IPS-18c (cell line): ENCODE measurements around the gene MINDY3.
"Not testable (repeated sequence)": the region's sequence is repeated elsewhere in the genome, so short reads cannot be mapped to it uniquely, and the experiment has no call there.

ENCODE experiments used
- H3K4me3 ChIP-seq: 2 replicates; pipeline ENCODE4 v1.7.0; 2013; ENCODE audit warnings: low read depth, mild to moderate bottlenecking, low read length, moderate library complexity; ENCODE audit not compliant: insufficient read depth
- H3K9me3 ChIP-seq: one replicate; pipeline ENCODE4 v1.6.1; 2013; ENCODE audit warnings: mild to moderate bottlenecking, low read length, moderate library complexity; ENCODE audit not compliant: control insufficient read depth, insufficient read depth

MINDY3 gene

GRCh38 chr10:15859906-15860691, at the start of gene MINDY3:
Gene MINDY3, minus strand, starts transcription at chr10:15860507. Its CDS starts 208 bp downstream, at chr10:15860299.
- Histone ChIP-seq H3K9me3 (no peaks in the 10 kb centered on the region), H3K4me3 (peak within 1 kb of the TSS; percentile 83)

- H3K9me3 ChIP-seq: no peaks in the 10 kb centered on the region
- H3K4me3 ChIP-seq: no peak overlapping the region
These were observed 41.6 kb upstream of the MINDY3 start for GRCh38 chr10:15901889-15902288.

- Histone ChIP-seq H3K4me3 (no peak overlapping the region), H3K9me3 (no peaks in the 10 kb centered on the region)
These were observed 37.7 kb upstream of the MINDY3 start for GRCh38 chr10:15898046-15898445.

- no peak overlapping the region for H3K4me3 ChIP-seq
- H3K9me3 ChIP-seq: no peaks in the 10 kb centered on the region
These were observed 37.0 kb upstream of the MINDY3 start for GRCh38 chr10:15897287-15897686.

- Histone ChIP-seq H3K4me3 (no peak overlapping the region), H3K9me3 (no peaks in the 10 kb centered on the region)
These were observed 36.3 kb upstream of the MINDY3 start for GRCh38 chr10:15896654-15897053.

GRCh38 chr10:15884447-15884846, 24.1 kb upstream of the MINDY3 start:
- H3K4me3 ChIP-seq: no peak overlapping the region
- no peaks in the 10 kb centered on the region for H3K9me3 ChIP-seq

- Histone ChIP-seq H3K9me3 (no peaks in the 10 kb centered on the region), H3K4me3 (no peak overlapping the region)
These were observed 21.2 kb upstream of the MINDY3 start for GRCh38 chr10:15881542-15881941.

GRCh38 chr10:15879663-15880062, 19.4 kb upstream of the MINDY3 start:
- no peak overlapping the region for H3K4me3 ChIP-seq
- H3K9me3 ChIP-seq: no peaks in the 10 kb centered on the region

GRCh38 chr10:15879058-15879457, 18.8 kb upstream of the MINDY3 start:
- H3K9me3 ChIP-seq: no peaks in the 10 kb centered on the region
- H3K4me3 ChIP-seq: no peak overlapping the region

GRCh38 chr10:15877836-15878576, 17.7 kb upstream of the MINDY3 start:
- no peak overlapping the region for H3K4me3 ChIP-seq
- no peaks in the 10 kb centered on the region for H3K9me3 ChIP-seq

- H3K4me3 ChIP-seq: not testable (repeated sequence)
These were observed 16.0 kb upstream of the MINDY3 start for GRCh38 chr10:15876274-15876673.

GRCh38 chr10:15872645-15873044, 12.3 kb upstream of the MINDY3 start:
- H3K4me3 ChIP-seq, H3K9me3 ChIP-seq: not testable (repeated sequence)

More at GRCh38 chr10:15876274-15876673, 16.0 kb upstream of the MINDY3 start:
- H3K9me3 ChIP-seq: not testable (repeated sequence)

- Histone ChIP-seq H3K9me3 (no peaks in the 10 kb centered on the region), H3K4me3 (no peak overlapping the region)
These were observed 11.5 kb upstream of the MINDY3 start for GRCh38 chr10:15871823-15872222.

- no peaks in the 10 kb centered on the region for H3K9me3 ChIP-seq
These were observed 9.6 kb upstream of the MINDY3 start for GRCh38 chr10:15869935-15870334.

GRCh38 chr10:15868006-15868405, 7.7 kb upstream of the MINDY3 start:
- H3K9me3 ChIP-seq: no peaks in the 10 kb centered on the region
- H3K4me3 ChIP-seq: no peak overlapping the region

More at GRCh38 chr10:15869935-15870334, 9.6 kb upstream of the MINDY3 start:
- no peak overlapping the region for H3K4me3 ChIP-seq

- H3K4me3 ChIP-seq: no peak overlapping the region
- H3K9me3 ChIP-seq: no peaks in the 10 kb centered on the region
These were observed 5.0 kb upstream of the MINDY3 start for GRCh38 chr10:15865304-15865703.

- Histone ChIP-seq H3K9me3 (no peaks in the 10 kb centered on the region), H3K4me3 (no peak overlapping the region)
These were observed 4.1 kb upstream of the MINDY3 start for GRCh38 chr10:15864419-15864818.

- Histone ChIP-seq H3K9me3 (no peaks in the 10 kb centered on the region), H3K4me3 (no peak overlapping the region)
These were observed 3.4 kb upstream of the MINDY3 start for GRCh38 chr10:15863733-15864132.
